GM21576 (cell line): Measurements from ENCODE around the gene CACHD1.

Experiments
- ATAC-seq: cut with Tn5 transposase; IDR thresholded peaks from one replicate; pipeline ENCODE4 v1.9.1; 2021; ENCODE audit warnings: mild to moderate bottlenecking, moderate library complexity; ENCODE audit not compliant: unreplicated experiment

The CACHD1 gene

GRCh38 chr1:64645735-64646134, 175.8 kb downstream of the CACHD1 start:
- ATAC-seq: no peak

GRCh38 chr1:64650411-64650810, 180.5 kb downstream of the CACHD1 start:
- ATAC-seq: no peak

- no peak for ATAC-seq
Measured at GRCh38 chr1:64651841-64652240, 181.9 kb downstream of the CACHD1 start.

- no peak for ATAC-seq
Measured at GRCh38 chr1:64653466-64653865, 183.5 kb downstream of the CACHD1 start.

GRCh38 chr1:64654519-64655341, 184.8 kb downstream of the CACHD1 start:
- no peak for ATAC-seq

GRCh38 chr1:64655861-64656260, 185.9 kb downstream of the CACHD1 start:
- no peak for ATAC-seq

- ATAC-seq: no peak
Measured at GRCh38 chr1:64659478-64660138, 189.7 kb downstream of the CACHD1 start.

- no peak for ATAC-seq
Measured at GRCh38 chr1:64663668-64664067, 193.7 kb downstream of the CACHD1 start.

GRCh38 chr1:64664299-64664698, 194.4 kb downstream of the CACHD1 start:
- ATAC-seq: no peak

- ATAC-seq: no peak
Measured at GRCh38 chr1:64669098-64669675, 199.3 kb downstream of the CACHD1 start.

GRCh38 chr1:64675718-64676345, 205.9 kb downstream of the CACHD1 start:
- no peak for ATAC-seq

GRCh38 chr1:64676386-64676785, 206.5 kb downstream of the CACHD1 start:
- no peak for ATAC-seq

GRCh38 chr1:64677532-64677931, 207.6 kb downstream of the CACHD1 start:
- no peak for ATAC-seq

GRCh38 chr1:64678366-64678765, 208.4 kb downstream of the CACHD1 start:
- no peak for ATAC-seq

GRCh38 chr1:64679177-64679576, 209.2 kb downstream of the CACHD1 start:
- ATAC-seq: no peak

- no peak for ATAC-seq
Measured at GRCh38 chr1:64680599-64680998, 210.7 kb downstream of the CACHD1 start.

- no peak for ATAC-seq
Measured at GRCh38 chr1:64681043-64681442, 211.1 kb downstream of the CACHD1 start.

GRCh38 chr1:64683419-64683818, 213.5 kb downstream of the CACHD1 start:
- ATAC-seq: no peak

GRCh38 chr1:64685217-64685616, 215.3 kb downstream of the CACHD1 start:
- ATAC-seq: no peak

GRCh38 chr1:64685765-64686341, 215.9 kb downstream of the CACHD1 start:
- no peak for ATAC-seq
